Breast epithelium (tissue), 3 donors: Measurements from ENCODE around the gene SRRM3.

ENCODE experiments used
- CTCF ChIP-seq, 3 donors: fragments of 450-650 bp; IDR thresholded peaks; one replicate each; pipeline ENCODE4 v1.5.1; 2016 to 2017; ENCODE audit warnings: antibody characterized with exemption in 3 of 3, mild to moderate bottlenecking in 3 of 3, moderate library complexity in 3 of 3
- POLR2A ChIP-seq: fragments of 450-650 bp; IDR thresholded peaks from one replicate; pipeline ENCODE4 v1.6.1; 2016; ENCODE audit warnings: antibody characterized with exemption, mild to moderate bottlenecking, moderate library complexity
- POLR2AphosphoS5 ChIP-seq, 3 donors: sonication (generic); formaldehyde crosslinking; IDR thresholded peaks; one replicate each; pipeline ENCODE4 v1.6.1; 2017; ENCODE audit warnings: antibody characterized with exemption in 3 of 3

- TF ChIP-seq POLR2A (no peak), CTCF (IDR thresholded peaks at IDR 0.05) (no peak), POLR2AphosphoS5 (IDR thresholded peaks at IDR 0.05) (no peak)
Measured at GRCh38 chr7:76233538-76234281, 32.0 kb downstream of the SRRM3 start.
